Lower leg skin (tissue), 4 donors: ENCODE data around the gene NOS3. TPM values are rescaled to one million over a fixed set of nuclear protein-coding genes. Genes with fewer than 3 reads are reported as not detected.

Experiments
- DNase-seq, 2 donors: peaks; one replicate each; pipeline ENCODE4 v3.0.0-alpha.2; 2019; ENCODE audit warnings: low spot score in 2 of 2
- H3K4me3 ChIP-seq: fragments of 200-600 bp; sonication (generic); 2 replicates; pipeline ENCODE4 v1.5.1; 2017; ENCODE audit warnings: mild to moderate bottlenecking, low read depth; ENCODE audit not compliant: poor library complexity, severe bottlenecking
- POLR2A ChIP-seq, 2 donors: fragments of 450-650 bp; IDR thresholded peaks; one replicate each; pipeline ENCODE4 v1.6.1; 2016 to 2017; ENCODE audit warnings: antibody characterized with exemption in 2 of 2, mild to moderate bottlenecking in 1 of 2, moderate library complexity in 1 of 2
- WGBS, 2 donors: methylation state at CpG; one replicate each; pipeline ENCODE4 v1.1.5; 2018; 5-methylcytosine and 5-hydroxymethylcytosine counted together
- intact Hi-C: fragments of 100-400 bp; cut with DNase I; formaldehyde crosslinking; loops from one replicate; pipeline ENCODE4 v1.15.0; 2023; ENCODE audit warnings: low total_unique reads
- total RNA-seq, 4 donors: library from RNA; depleted of rRNA; stranded (reverse); fragments of >200 nt; gene quantifications; one replicate each; pipeline ENCODE4 v1.1.0, GENCODE V29; 2016
- TF ChIP-seq, protein P1 (sequence below), 3 donors: fragments of 450-650 bp; IDR thresholded peaks; one replicate each; pipeline ENCODE4 v1.5.1; 2016; ENCODE audit warnings: antibody characterized with exemption in 3 of 3, mild to moderate bottlenecking in 3 of 3, moderate library complexity in 2 of 3

NOS3 gene
- total RNA-seq, 4 donors from 2014 or later: 4.0 to 8.9 (median 5.8) TPM

DNA sequence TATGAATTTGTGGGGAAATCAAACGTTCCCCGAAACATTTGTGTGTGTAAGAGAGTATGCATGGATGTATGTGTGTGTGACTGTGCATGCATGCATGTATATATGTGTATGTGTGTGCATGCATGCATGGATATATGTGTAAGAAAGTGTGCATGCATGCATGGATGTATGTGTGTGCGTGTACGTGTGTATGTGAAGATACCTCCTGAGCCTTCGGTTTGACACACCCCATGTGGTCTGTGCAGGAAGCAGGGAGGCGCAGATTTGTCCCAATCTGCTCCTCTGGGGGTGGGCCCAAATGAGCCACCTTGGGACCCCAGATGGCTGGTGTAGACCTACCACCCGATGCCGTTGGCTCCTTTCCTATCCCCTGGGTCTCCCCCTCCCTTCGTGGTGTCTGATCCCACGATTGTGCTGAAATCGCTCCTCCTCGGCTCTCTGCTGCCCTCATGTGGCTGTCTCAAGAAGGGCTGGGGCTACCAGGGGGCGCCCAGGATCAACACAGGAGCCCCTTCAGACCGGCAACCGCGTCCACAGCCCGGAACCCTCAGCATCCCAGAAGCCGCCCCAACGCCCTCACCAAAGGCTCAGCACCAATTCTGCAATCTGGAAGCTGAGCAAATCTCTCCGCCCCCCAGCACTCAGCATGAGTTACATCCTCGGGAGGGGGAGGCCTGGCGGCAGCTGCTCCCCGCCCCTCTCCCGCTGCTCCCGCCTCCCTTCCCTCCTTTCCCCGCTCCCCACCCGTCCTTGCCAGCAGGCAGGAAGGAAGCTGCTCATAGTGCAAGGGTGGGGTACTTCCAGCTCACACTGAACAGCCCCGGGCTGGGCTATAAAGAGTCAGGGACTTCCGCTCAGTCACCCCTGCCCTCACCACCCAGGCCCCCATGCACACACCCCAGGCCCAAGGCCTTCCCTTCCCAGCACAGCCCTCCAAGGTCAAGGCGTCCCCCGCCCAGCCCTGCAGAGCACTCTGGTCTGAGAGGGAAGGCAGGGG lies 2.3 kb upstream of the NOS3 start:
- H3K4me3 ChIP-seq: no peak overlapping the region
- DNase-seq: peak in 1 of 2 donors; percentile 92
- intact Hi-C loops: loop anchor here (10.0 kb wide), 1 partner anchor 84 kb away; no protein-coding TSS in a partner anchor
- WGBS, 2 donors: 13 to 16% methylated on average over 23 to 30 of the region's 31 CpGs
- no peak for TF ChIP-seq POLR2A (IDR thresholded peaks at IDR 0.05)
- TF ChIP-seq, protein P1, sequence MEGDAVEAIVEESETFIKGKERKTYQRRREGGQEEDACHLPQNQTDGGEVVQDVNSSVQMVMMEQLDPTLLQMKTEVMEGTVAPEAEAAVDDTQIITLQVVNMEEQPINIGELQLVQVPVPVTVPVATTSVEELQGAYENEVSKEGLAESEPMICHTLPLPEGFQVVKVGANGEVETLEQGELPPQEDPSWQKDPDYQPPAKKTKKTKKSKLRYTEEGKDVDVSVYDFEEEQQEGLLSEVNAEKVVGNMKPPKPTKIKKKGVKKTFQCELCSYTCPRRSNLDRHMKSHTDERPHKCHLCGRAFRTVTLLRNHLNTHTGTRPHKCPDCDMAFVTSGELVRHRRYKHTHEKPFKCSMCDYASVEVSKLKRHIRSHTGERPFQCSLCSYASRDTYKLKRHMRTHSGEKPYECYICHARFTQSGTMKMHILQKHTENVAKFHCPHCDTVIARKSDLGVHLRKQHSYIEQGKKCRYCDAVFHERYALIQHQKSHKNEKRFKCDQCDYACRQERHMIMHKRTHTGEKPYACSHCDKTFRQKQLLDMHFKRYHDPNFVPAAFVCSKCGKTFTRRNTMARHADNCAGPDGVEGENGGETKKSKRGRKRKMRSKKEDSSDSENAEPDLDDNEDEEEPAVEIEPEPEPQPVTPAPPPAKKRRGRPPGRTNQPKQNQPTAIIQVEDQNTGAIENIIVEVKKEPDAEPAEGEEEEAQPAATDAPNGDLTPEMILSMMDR (IDR thresholded peaks at IDR 0.05): no peak

DNA sequence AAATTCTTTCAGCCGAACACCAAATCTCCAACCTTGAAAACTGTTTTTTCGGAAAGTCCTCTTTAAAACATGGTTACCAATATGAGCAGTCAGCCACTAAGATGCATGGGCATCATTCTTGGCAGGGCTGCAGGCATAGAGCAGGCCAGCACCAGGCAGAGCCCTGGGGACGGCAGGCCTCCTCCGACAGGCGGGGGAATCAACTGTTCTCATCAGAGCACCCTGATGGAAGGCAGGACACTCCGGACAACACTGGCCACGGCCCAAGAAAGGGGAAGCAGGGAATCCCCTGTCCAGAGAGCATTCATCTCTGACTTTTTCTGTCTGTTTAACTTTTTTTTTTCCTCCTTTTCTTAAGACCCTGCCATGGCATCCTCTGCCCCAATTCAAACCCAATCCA lies 1.4 kb upstream of the NOS3 start:
- no peak for TF ChIP-seq POLR2A (IDR thresholded peaks at IDR 0.05)
- TF ChIP-seq, protein P1 (IDR thresholded peaks at IDR 0.05): no peak
- H3K4me3 ChIP-seq: no peak overlapping the region
- intact Hi-C loops: loop anchor here (10.0 kb wide), 1 partner anchor 85 kb away; no protein-coding TSS in a partner anchor
- DNase-seq: no peak
- 56 to 64% methylated on average over 7 of the region's 7 CpGs for WGBS, 2 donors

- 78 to 82% methylated on average over 6 of the region's 6 CpGs for WGBS, 2 donors
- TF ChIP-seq POLR2A (IDR thresholded peaks at IDR 0.05): no peak
- TF ChIP-seq, protein P1 (IDR thresholded peaks at IDR 0.05): no peak
- H3K4me3 ChIP-seq: no peak overlapping the region
- no peak for DNase-seq
- intact Hi-C loops: no loop called here
These were observed 1.3 kb downstream of the NOS3 start for GRCh38 chr7:150992051-150992640.

- TF ChIP-seq POLR2A (IDR thresholded peaks at IDR 0.05): no peak
- TF ChIP-seq, protein P1 (IDR thresholded peaks at IDR 0.05): no peak
- DNase-seq: no peak
- intact Hi-C loops: no loop called here
- 20 to 48% methylated on average over 2 to 5 of the region's 5 CpGs for WGBS, 2 donors
- H3K4me3 ChIP-seq: no peak overlapping the region
These were observed 2.1 kb downstream of the NOS3 start for GRCh38 chr7:150992833-150993302.

DNA sequence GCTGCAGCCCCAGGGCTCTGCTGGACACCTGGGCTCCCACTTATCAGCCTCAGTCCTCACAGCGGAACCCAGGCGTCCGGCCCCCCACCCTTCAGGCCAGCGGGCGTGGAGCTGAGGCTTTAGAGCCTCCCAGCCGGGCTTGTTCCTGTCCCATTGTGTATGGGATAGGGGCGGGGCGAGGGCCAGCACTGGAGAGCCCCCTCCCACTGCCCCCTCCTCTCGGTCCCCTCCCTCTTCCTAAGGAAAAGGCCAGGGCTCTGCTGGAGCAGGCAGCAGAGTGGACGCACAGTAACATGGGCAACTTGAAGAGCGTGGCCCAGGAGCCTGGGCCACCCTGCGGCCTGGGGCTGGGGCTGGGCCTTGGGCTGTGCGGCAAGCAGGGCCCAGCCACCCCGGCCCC lies 2.7 kb downstream of the NOS3 start:
- WGBS, 2 donors: 78 to 87% methylated on average over 10 to 14 of the region's 14 CpGs
- no peak overlapping the region for H3K4me3 ChIP-seq
- no peak for DNase-seq

More for the DNA sequence above, 2.7 kb downstream of the NOS3 start:
- intact Hi-C loops: no loop called here
- TF ChIP-seq POLR2A (IDR thresholded peaks at IDR 0.05): no peak
